H1 (cell line): ENCODE results near the gene ERI3. TPM values are rescaled to one million over a fixed set of nuclear protein-coding genes. Genes with fewer than 3 reads are reported as not detected.

Experiments
- CTCF ChIA-PET: fragments of 300-600 bp; sonication (Branson Sonifier 250); formaldehyde crosslinking; loops from one replicate; lab custom pipeline; 2021; ENCODE audit not compliant: partially characterized antibody; lab: Charles Lee
- POLR2A ChIA-PET: fragments of 300-600 bp; sonication (Branson Sonifier 250); formaldehyde crosslinking; loops from one replicate; lab custom pipeline; 2021; ENCODE audit warnings: inconsistent platforms; ENCODE audit not compliant: partially characterized antibody; lab: Charles Lee
- DNase-seq, 2 experiments: peaks; one replicate each; pipeline versions ENCODE4 v3.0.0 to v3.0.0-alpha.2; 2010 to 2022; ENCODE audit warnings: low spot score in 2 of 2, low read depth in 1 of 2, mixed read lengths in 1 of 2
- FAIRE-seq: peaks from 2 replicates; lab custom pipeline; 2011; peaks lifted over from hg19 to GRCh38; lab: Jason Lieb, UNC
- H2AFZ ChIP-seq: 2 replicates; pipeline ENCODE4 v1.8.1; 2012; ENCODE audit warnings: low read length, inconsistent platforms
- H2AK5ac ChIP-seq: 2 replicates; pipeline ENCODE4 v1.6.1; 2013; ENCODE audit warnings: low read depth, low read length
- H2BK120ac ChIP-seq: replicated peaks from 2 replicates; pipeline ENCODE3; 2013; ENCODE audit warnings: low read depth, low read length, inconsistent platforms
- H2BK12ac ChIP-seq: 2 replicates; pipeline ENCODE4 v1.6.1; 2013; ENCODE audit warnings: low read depth, low read length
- H2BK15ac ChIP-seq: 2 replicates; pipeline ENCODE4 v1.6.1; 2013; ENCODE audit warnings: low read length
- H2BK20ac ChIP-seq: 2 replicates; pipeline ENCODE4 v1.6.1; 2013; ENCODE audit warnings: low read length
- H2BK5ac ChIP-seq: 2 replicates; pipeline ENCODE4 v1.6.1; 2013; ENCODE audit warnings: low read depth, low read length
- H3K14ac ChIP-seq: 2 replicates; pipeline ENCODE4 v1.6.1; 2013; ENCODE audit warnings: inconsistent platforms; ENCODE audit not compliant: insufficient read length
- H3K18ac ChIP-seq: 2 replicates; pipeline ENCODE4 v1.6.1; 2013; ENCODE audit warnings: low read length; ENCODE audit errors: extremely low read depth
- H3K23ac ChIP-seq: 2 replicates; pipeline ENCODE4 v1.6.1; 2013; ENCODE audit warnings: inconsistent platforms; ENCODE audit not compliant: insufficient read length
- H3K23me2 ChIP-seq: 2 replicates; pipeline ENCODE4 v1.6.1; 2013; ENCODE audit warnings: low read depth, low read length
- H3K27ac ChIP-seq: 2 replicates; pipeline ENCODE4 v1.6.1; 2011; ENCODE audit warnings: low read depth, low read length, inconsistent platforms
- H3K27me3 ChIP-seq, 4 experiments: replicated peaks in 1 of 4; 1 replicate in 1 of 4; 2 replicates in 3 of 4; pipeline versions ENCODE4 v1.6.1 to v1.8.1; 2011 to 2013; ENCODE audit warnings: low read length in 3 of 4, mild to moderate bottlenecking in 3 of 4, inconsistent platforms in 2 of 4, mixed read lengths in 2 of 4, moderate library complexity in 1 of 4; ENCODE audit not compliant: control insufficient read depth in 3 of 4, insufficient read depth in 3 of 4; ENCODE audit errors: extremely low read depth in 1 of 4
- H3K36me3 ChIP-seq, 4 experiments: 2 replicates each; pipeline versions ENCODE4 v1.6.1 to v1.8.1; 2011 to 2013; ENCODE audit warnings: mild to moderate bottlenecking in 4 of 4, low read length in 3 of 4, moderate library complexity in 2 of 4, control low read depth in 1 of 4, inconsistent platforms in 1 of 4; ENCODE audit not compliant: insufficient read depth in 4 of 4, control insufficient read depth in 2 of 4
- H3K4ac ChIP-seq: replicated peaks from 2 replicates; pipeline ENCODE3; 2013; ENCODE audit warnings: low read length, low read depth, mixed read lengths, inconsistent platforms; ENCODE audit not compliant: insufficient read length
- H3K4me1 ChIP-seq, 4 experiments: replicated peaks in 1 of 4; 1 replicate in 1 of 4; 2 replicates in 3 of 4; pipeline versions ENCODE4 v1.6.1 to v1.8.1; 2011 to 2013; ENCODE audit warnings: low read length in 3 of 4, inconsistent platforms in 2 of 4, mixed read lengths in 1 of 4; ENCODE audit not compliant: insufficient read depth in 4 of 4, control insufficient read depth in 3 of 4
- H3K4me2 ChIP-seq, 2 experiments: 2 replicates each; pipeline versions ENCODE4 v1.6.1 to v1.8.1; 2011 to 2013; ENCODE audit warnings: low read depth in 2 of 2, low read length in 2 of 2, control low read depth in 1 of 2, inconsistent platforms in 1 of 2, mild to moderate bottlenecking in 1 of 2; ENCODE audit not compliant: insufficient read depth in 1 of 2
- H3K4me3 ChIP-seq, 4 experiments: fragments of 200-600, 300-600 bp in 1 of 4; sonication (generic), shearing (Covaris generic), sonication (Bioruptor Twin) in 1 of 4; 2 replicates each; pipeline versions ENCODE4 v1.5.1 to v1.8.1; 2011 to 2016; ENCODE audit warnings: low read length in 4 of 4, low read depth in 3 of 4, control low read depth in 2 of 4, inconsistent platforms in 2 of 4, mild to moderate bottlenecking in 2 of 4, mixed read lengths in 1 of 4, moderate library complexity in 1 of 4; ENCODE audit not compliant: insufficient read depth in 2 of 4; ENCODE audit errors: extremely low read depth in 1 of 4
- H3K56ac ChIP-seq: replicated peaks from 2 replicates; pipeline ENCODE3; 2013; ENCODE audit warnings: low read depth, mild to moderate bottlenecking, mixed read lengths, low read length, inconsistent platforms; ENCODE audit not compliant: insufficient read length
- H3K79me1 ChIP-seq: 2 replicates; pipeline ENCODE4 v1.6.1; 2013; ENCODE audit warnings: low read depth, low read length, control low read depth
- H3K79me2 ChIP-seq, 2 experiments: 2 replicates each; pipeline versions ENCODE4 v1.6.1 to v1.8.1; 2012 to 2013; ENCODE audit warnings: low read length in 2 of 2, mild to moderate bottlenecking in 2 of 2, inconsistent platforms in 1 of 2; ENCODE audit not compliant: insufficient read depth in 2 of 2, control insufficient read depth in 1 of 2
- H3K9ac ChIP-seq, 4 experiments: replicated peaks in 1 of 4; 1 replicate in 1 of 4; 2 replicates in 3 of 4; pipeline versions ENCODE4 v1.6.1 to v1.8.1; 2011 to 2013; ENCODE audit warnings: low read depth in 3 of 4, low read length in 3 of 4, control low read depth in 2 of 4, mild to moderate bottlenecking in 2 of 4, moderate library complexity in 2 of 4, inconsistent platforms in 1 of 4; ENCODE audit errors: extremely low read depth in 1 of 4
- H3K9me3 ChIP-seq, 2 experiments: 2 replicates each; pipeline versions ENCODE4 v1.6.1 to v1.8.1; 2012 to 2013; ENCODE audit warnings: mild to moderate bottlenecking in 2 of 2, moderate library complexity in 2 of 2, control low read depth in 1 of 2, inconsistent platforms in 1 of 2, low read depth in 1 of 2, low read length in 1 of 2, mixed read lengths in 1 of 2; ENCODE audit not compliant: insufficient read depth in 2 of 2
- H4K20me1 ChIP-seq, 2 experiments: replicated peaks in 1 of 2; 2 replicates each; pipeline versions ENCODE3 to v1.8.1; 2011 to 2013; ENCODE audit warnings: inconsistent platforms in 2 of 2, low read length in 2 of 2, mild to moderate bottlenecking in 1 of 2; ENCODE audit not compliant: insufficient read depth in 2 of 2, control insufficient read depth in 1 of 2
- H4K5ac ChIP-seq: 2 replicates; pipeline ENCODE4 v1.6.1; 2013; ENCODE audit warnings: low read length, low read depth, mixed read lengths, inconsistent platforms; ENCODE audit not compliant: insufficient read length
- H4K8ac ChIP-seq: 2 replicates; pipeline ENCODE4 v1.8.0; 2013; ENCODE audit warnings: mild to moderate bottlenecking, moderate library complexity, low read length, inconsistent platforms; ENCODE audit not compliant: insufficient read depth; ENCODE audit errors: extremely low read depth
- H4K91ac ChIP-seq: replicated peaks from 2 replicates; pipeline ENCODE3; 2013; ENCODE audit warnings: low read length, mixed read lengths, inconsistent platforms; ENCODE audit not compliant: insufficient read length
- CEBPB ChIP-seq: IDR thresholded peaks from 2 replicates; pipeline ENCODE4 v1.6.1; 2012; ENCODE audit warnings: low read depth, low read length
- E2F6 ChIP-seq: IDR thresholded peaks from 2 replicates; pipeline ENCODE4 v1.6.1; 2012; ENCODE audit warnings: inconsistent platforms
- JUN ChIP-seq: IDR thresholded peaks from 2 replicates; pipeline ENCODE4 v1.6.1; 2011; ENCODE audit warnings: low read depth, mild to moderate bottlenecking, improper control_type of control experiment, low read length
- SIN3A ChIP-seq, 2 experiments: IDR thresholded peaks in 1 of 2; conservative IDR thresholded peaks in 1 of 2; 2 replicates each; pipeline ENCODE4 v1.6.1; 2011 to 2012; ENCODE audit warnings: low read length in 2 of 2, improper control_type of control experiment in 1 of 2, low read depth in 1 of 2, mild to moderate bottlenecking in 1 of 2
- TAF1 ChIP-seq: IDR thresholded peaks from 2 replicates; pipeline ENCODE4 v1.6.1; 2011; ENCODE audit warnings: mild to moderate bottlenecking, low read depth, low read length
- TEAD4 ChIP-seq: IDR thresholded peaks from 2 replicates; pipeline ENCODE4 v1.6.1; 2012; ENCODE audit warnings: low read depth, low read length, inconsistent platforms, mixed read lengths
- WGBS, 2 experiments: shearing (Covaris generic) in 1 of 2; methylation state at CpG; one replicate each; pipeline versions ENCODE4 v1.1.6 to v1.1.7; 2013 to 2015; ENCODE audit warnings: low lambda C conversion rate in 2 of 2, mixed read lengths in 2 of 2, inconsistent platforms in 1 of 2, low coverage in 1 of 2, missing lambda C conversion rate in 1 of 2; ENCODE audit not compliant: insufficient replicate concordance in 2 of 2, insufficient coverage in 1 of 2, insufficient read length in 1 of 2; ENCODE audit errors: extremely low coverage in 1 of 2, missing lambda C conversion rate in 1 of 2; 5-methylcytosine and 5-hydroxymethylcytosine counted together
- polyA plus RNA-seq, 7 experiments: library from polyadenylated mRNA; depleted of rRNA in 3 of 7; stranded (reverse) in 5 of 7; unstranded in 2 of 7; fragments of >200 nt in 5 of 7; fragments of 200-250 nt in 2 of 7; gene quantifications; 1 replicate in 5 of 7; 2 replicates in 1 of 7; 4 replicates in 1 of 7; pipeline versions ENCODE4 v1.2.1 to v1.2.3, GENCODE V29; 2011 to 2013; ENCODE audit warnings: missing spikeins in 2 of 7, mixed read lengths in 2 of 7
- total RNA-seq: library from RNA; stranded (reverse); fragmentation: NEBNext Ultra II Directional; extraction: Animal tissue kit (Norgen Biotek cat#: 25700); gene quantifications from 2 replicates; pipeline ENCODE4 v1.2.1, GENCODE V29; 2021

Gene ERI3
- total and polyA plus RNA-seq, 2 of the 8 experiments (the other 6 are each of a cell fraction or from before 2014, with no cell fraction given) = 81.1 to 199 TPM

DNA sequence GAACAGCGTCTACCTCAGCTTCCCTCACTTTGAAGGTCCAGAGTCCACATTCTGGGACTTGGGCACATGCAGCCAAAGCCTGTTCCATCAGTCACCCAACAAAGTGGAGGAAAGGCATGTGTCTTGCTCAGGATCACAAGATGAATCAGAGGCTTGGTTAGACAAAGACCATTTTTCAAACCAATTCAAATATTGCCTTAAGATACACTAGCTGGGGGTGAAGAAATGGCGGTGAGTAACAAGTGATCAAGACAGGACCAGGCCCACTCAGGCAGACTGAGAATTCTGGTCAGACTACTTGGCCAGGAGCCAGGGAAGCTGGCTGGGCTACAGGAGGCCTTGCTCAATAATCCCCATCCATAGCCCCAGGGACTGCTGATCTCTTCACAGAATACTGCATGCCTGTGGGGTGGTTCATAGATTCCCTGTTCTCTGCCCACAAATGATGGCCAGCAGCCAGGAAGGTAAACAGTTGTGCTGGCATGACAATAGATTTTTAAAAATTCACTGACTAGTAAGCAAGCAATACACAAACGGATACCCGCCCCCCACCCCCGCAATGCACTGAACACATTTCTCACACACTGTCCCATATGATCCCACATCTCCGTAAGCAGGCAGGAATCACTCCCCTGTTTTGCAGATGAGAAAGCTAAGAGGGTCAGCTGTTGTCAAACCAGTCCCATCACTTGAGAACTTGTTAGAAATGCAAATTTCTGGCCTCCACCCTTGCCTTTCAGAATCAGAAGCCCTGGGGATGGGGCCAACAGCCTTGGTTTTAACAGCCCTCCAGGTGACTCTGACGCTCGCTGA lies 27.2 kb downstream of the ERI3 start:
- H2BK120ac ChIP-seq = no peak overlapping the region
- peaks cover 0 to 11% (median 0%) of the 10 kb centered on the region in 4 experiments; a peak in 3 of 8 replicates for H3K36me3 ChIP-seq
- H3K18ac ChIP-seq = no peak overlapping the region; the same call in 1 of the 2 replicates
- peaks cover 4 to 23% of the 10 kb centered on the region in 2 experiments for H3K79me2 ChIP-seq
- peak overlapping the region; percentile 3 to 17; a peak in 3 of 4 replicates for H3K4me2 ChIP-seq
- H3K27me3 ChIP-seq = no peaks in the 10 kb centered on the region; a peak in 1 of 7 replicates
- no peak overlapping the region for H2BK12ac ChIP-seq
- TF ChIP-seq CEBPB (peak; percentile 2; the same call in 1 of the 2 replicates), TAF1 (0 out of 2 replicates have a peak, but pooled peaks have one; percentile 6), TEAD4 (no peak), SIN3A (conservative IDR thresholded peaks at IDR 0.05 in 1 of 2, IDR thresholded peaks at IDR 0.05 in 1 of 2; ENCODE audit: low read depth in 1 of 2, low read length in 2 of 2) (peak; percentile 71 to 79; a peak in 2 of 4 replicates), E2F6 (no peak), JUN (no peak)
- TF ChIP-seq, all 59 proteins: peak for 3
- Histone ChIP-seq H3K14ac (no peak overlapping the region), H3K27ac (no peak overlapping the region), H3K56ac (no peak overlapping the region), H3K4me1 (peaks cover 5 to 23% (median 18%) of the 10 kb centered on the region in 4 experiments; a peak in 5 of 7 replicates), H3K23me2 (no peaks in the 10 kb centered on the region), H4K5ac (no peak overlapping the region), H4K20me1 (peaks cover 5 to 15% of the 10 kb centered on the region in 2 experiments), H2AFZ (no peak overlapping the region), H3K9me3 (no peaks in the 10 kb centered on the region), H3K4me3 (no peak overlapping the region), H4K91ac (no peak overlapping the region), H2BK20ac (no peak overlapping the region), H2BK15ac (no peak overlapping the region), H3K4ac (no peak overlapping the region), H4K8ac (no peak overlapping the region), H3K9ac (peak overlapping the region in 1 of 4 experiments; percentile 14; a peak in 1 of 7 replicates), H2BK5ac (no peak overlapping the region), H2AK5ac (no peak overlapping the region), H3K79me1 (peaks cover 2% of the 10 kb centered on the region; the same call in 1 of the 2 replicates), H3K23ac (no peak overlapping the region)
- WGBS, 2 experiments = 51% methylated on average over 8 of the region's 8 CpGs; no CpG with 5 or more reads in 1 of the 2 experiments
- ChIA-PET POLR2A (interaction anchor here (0.6 to 1.4 kb wide), 5 partner anchors 8 to 304 kb away, joined by 3 to 5 read pairs (median 4); no protein-coding TSS in a partner anchor), CTCF (interaction anchor here (0.6 to 2.4 kb wide), 11 partner anchors 10 to 333 kb away, joined by 3 to 7 read pairs (median 4); no protein-coding TSS in a partner anchor)
- FAIRE-seq (peak; percentile 72), DNase-seq (peak in 1 of 2 experiments; percentile 25)
